ENCODE results near the gene TNS2. TPM values are rescaled to one million over a fixed set of nuclear protein-coding genes. Genes with fewer than 3 reads are reported as not detected.
A peak's percentile ranks its signal among the peaks of the same experiment; 100 is the strongest.

The TNS2 gene
- total RNA-seq, 4 donors from 2014 or later: 173 to 226 (median 202) TPM

DNA sequence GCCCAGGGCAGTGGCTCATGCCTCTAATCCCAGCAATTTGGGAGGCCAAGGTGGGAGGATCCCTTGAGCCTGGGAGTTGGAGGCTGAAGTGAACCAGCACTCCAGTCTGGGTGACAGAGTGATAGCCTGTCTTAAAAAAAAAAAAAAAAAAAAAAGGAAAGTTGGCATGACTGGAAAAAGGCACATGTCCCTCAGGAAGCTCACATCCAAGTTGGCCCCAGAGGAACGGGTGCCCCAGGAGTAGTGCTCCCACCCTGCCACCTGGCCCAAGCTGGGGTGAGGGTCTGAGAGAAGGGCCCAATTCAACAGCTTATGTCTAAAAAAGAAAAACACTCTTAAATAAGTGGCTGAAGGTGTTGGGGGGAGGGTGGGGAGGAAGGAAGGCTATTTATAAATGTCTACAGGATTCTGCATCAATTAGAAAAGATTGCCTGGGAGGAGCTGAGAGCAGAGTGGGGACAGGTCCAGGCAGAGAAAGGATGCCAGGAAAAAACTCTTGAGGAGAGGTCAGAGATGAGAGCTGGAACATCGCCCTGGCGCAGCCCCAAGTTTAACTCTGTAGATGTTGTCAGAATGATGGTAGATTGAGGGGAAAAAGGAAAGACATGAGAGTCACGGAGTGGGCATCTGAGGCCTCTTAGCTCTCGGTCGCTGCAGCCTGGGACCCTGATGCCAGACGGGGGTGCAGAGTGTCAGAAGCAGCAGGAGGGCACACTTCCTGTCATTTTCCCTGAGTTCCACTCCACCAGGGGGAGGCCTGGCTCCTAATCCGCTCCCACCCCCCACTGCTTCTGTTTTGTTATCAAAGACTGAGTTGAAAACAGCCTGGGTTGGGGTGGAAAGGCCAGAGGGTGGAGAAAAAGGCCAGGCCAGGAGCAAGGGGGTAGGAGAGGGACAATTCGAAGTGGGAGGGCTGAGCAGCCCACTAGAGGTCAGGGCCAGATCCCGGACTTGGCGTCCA is 22.0 kb downstream of the TNS2 start:
- peaks cover 67 to 100% (median 99%) of the 10 kb centered on the region in 4 donors for H3K4me1 ChIP-seq
- 22% methylated on average over 11 of the region's 11 CpGs for WGBS
- TF ChIP-seq EP300 (IDR thresholded peaks at IDR 0.05) (no peak), POLR2AphosphoS5 (IDR thresholded peaks at IDR 0.05) (peak; percentile 56 to 65), POLR2A (IDR thresholded peaks at IDR 0.05; ENCODE audit: low read depth) (no peak)
- TF ChIP-seq, protein P1, sequence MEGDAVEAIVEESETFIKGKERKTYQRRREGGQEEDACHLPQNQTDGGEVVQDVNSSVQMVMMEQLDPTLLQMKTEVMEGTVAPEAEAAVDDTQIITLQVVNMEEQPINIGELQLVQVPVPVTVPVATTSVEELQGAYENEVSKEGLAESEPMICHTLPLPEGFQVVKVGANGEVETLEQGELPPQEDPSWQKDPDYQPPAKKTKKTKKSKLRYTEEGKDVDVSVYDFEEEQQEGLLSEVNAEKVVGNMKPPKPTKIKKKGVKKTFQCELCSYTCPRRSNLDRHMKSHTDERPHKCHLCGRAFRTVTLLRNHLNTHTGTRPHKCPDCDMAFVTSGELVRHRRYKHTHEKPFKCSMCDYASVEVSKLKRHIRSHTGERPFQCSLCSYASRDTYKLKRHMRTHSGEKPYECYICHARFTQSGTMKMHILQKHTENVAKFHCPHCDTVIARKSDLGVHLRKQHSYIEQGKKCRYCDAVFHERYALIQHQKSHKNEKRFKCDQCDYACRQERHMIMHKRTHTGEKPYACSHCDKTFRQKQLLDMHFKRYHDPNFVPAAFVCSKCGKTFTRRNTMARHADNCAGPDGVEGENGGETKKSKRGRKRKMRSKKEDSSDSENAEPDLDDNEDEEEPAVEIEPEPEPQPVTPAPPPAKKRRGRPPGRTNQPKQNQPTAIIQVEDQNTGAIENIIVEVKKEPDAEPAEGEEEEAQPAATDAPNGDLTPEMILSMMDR (IDR thresholded peaks at IDR 0.05): peak in 1 of 3 experiments; percentile 7
- H3K27me3 ChIP-seq: no peaks in the 10 kb centered on the region
- no peaks in the 10 kb centered on the region for H3K9me3 ChIP-seq
- peak; percentile 96 for DNase-seq (ENCODE audit: extremely low spot score)
- intact Hi-C loops (cut with DNase I): loop anchor here (10.0 kb wide), 1 partner anchor 83 kb away; no protein-coding TSS in a partner anchor
- H3K27ac ChIP-seq (replicated peaks in 1 of 4): peak overlapping the region; percentile 83 to 95 (median 90)
- H3K4me3 ChIP-seq: peak overlapping the region; percentile 1 to 34 (median 13)
- H3K36me3 ChIP-seq: peaks cover 25 to 60% (median 41%) of the 10 kb centered on the region in 4 donors

DNA sequence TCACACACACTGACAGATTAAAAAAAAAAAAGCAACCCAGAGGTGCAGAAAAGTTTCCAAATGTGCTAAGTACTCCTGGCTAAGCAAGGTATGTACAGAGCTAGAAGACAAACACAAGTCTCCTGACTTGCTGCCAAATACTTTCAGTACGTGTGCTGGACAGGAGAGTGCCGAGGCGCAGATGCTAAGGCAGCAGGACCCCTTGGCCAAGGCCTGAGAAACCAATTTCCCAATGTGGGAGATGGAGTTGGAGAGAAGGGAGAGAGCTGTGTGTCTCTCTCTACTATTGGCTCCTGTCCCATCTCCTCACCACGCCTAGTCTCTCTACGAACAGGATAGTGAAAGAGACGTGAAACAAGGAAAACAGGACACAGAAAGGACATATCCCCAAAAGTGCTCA is 24.0 kb downstream of the TNS2 start:
- peaks cover 25 to 47% (median 35%) of the 10 kb centered on the region in 4 donors for H3K36me3 ChIP-seq
- 45% methylated on average over 6 of the region's 6 CpGs for WGBS
- DNase-seq (ENCODE audit: extremely low spot score): peak; percentile 91
- H3K9me3 ChIP-seq: no peaks in the 10 kb centered on the region
- peak overlapping the region; percentile 83 to 95 (median 90) for H3K27ac ChIP-seq (replicated peaks in 1 of 4)
- TF ChIP-seq, protein P1 (IDR thresholded peaks at IDR 0.05): no peak
- TF ChIP-seq EP300 (IDR thresholded peaks at IDR 0.05) (no peak), POLR2AphosphoS5 (IDR thresholded peaks at IDR 0.05) (peak; percentile 52 to 65)
- H3K27me3 ChIP-seq: no peaks in the 10 kb centered on the region
- H3K4me3 ChIP-seq: peak overlapping the region in 2 of 4 donors; percentile 2 to 11
- intact Hi-C loops (cut with DNase I): loop anchor here (10.0 kb wide), 1 partner anchor 81 kb away; no protein-coding TSS in a partner anchor
- H3K4me1 ChIP-seq: peaks cover 70 to 100% (median 100%) of the 10 kb centered on the region in 4 donors

DNA sequence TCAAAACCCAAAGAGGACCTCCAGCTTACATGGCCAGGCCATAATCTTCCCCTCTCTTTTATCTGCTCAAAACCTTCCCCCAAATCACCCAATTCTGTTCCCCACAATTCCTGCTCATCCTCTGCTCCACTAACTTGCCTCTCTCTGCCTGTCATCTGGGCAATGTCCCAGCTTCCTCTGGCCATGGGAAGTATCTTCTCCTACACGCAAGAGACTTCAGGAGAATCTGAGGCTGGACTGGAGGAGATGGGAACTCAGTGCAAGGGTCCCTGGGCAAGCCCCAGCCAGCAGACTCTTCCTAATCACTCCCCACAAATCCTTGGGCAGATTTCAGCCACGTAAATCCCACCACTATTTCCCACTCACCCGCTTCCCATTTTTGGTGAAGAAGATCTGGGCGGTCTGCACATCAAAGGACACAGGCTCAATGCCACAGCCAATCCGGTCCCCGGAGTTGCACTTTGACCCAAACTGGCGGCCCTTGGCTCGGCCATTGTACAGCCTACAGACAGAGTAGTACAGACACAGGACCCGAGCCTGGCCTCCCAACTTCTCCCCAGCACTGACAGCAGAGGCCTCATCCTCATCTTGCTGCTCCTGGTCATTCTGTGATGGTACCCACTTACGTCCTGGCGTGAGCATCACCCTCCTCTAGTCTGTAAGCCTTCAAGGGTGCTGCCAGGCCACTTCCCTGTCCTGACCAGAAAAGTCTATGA is 24.6 kb downstream of the TNS2 start:
- Histone ChIP-seq H3K9me3 (no peaks in the 10 kb centered on the region), H3K4me1 (peaks cover 64 to 96% (median 94%) of the 10 kb centered on the region in 4 donors), H3K27me3 (no peaks in the 10 kb centered on the region), H3K36me3 (peaks cover 25 to 47% (median 32%) of the 10 kb centered on the region in 4 donors), H3K27ac (replicated peaks in 1 of 4) (peak overlapping the region; percentile 83 to 95 (median 90)), H3K4me3 (peak overlapping the region in 2 of 4 donors; percentile 2 to 11)
- TF ChIP-seq EP300 (IDR thresholded peaks at IDR 0.05): no peak
- TF ChIP-seq POLR2AphosphoS5 (IDR thresholded peaks at IDR 0.05): no peak
- no peak for TF ChIP-seq POLR2A (IDR thresholded peaks at IDR 0.05; ENCODE audit: low read depth)
- TF ChIP-seq, protein P1 (IDR thresholded peaks at IDR 0.05): no peak
- DNase-seq (ENCODE audit: extremely low spot score): no peak
- intact Hi-C loops (cut with DNase I): loop anchor here (10.0 kb wide), 1 partner anchor 80 kb away; no protein-coding TSS in a partner anchor
- WGBS: 88% methylated on average over 10 of the region's 11 CpGs

DNA sequence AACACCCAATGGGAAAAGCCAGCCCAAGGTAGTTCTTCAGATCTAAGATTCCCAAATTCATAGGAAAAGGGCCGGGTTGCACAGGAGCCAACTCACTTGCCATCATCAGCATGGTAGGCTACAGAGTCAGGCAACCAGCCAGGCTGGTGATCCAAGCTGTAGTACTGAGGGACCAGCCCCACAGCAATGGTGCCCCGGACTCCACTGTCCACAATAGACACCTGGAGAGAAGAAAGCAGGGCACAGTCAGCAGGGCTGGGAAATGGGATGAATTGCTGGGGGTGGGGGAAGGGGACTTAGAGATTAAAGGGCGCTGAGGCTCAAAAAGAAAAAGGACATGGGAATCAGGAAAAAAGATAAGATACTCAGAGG is 25.1 kb downstream of the TNS2 start:
- Histone ChIP-seq H3K27me3 (no peaks in the 10 kb centered on the region), H3K4me3 (no peak overlapping the region), H3K9me3 (no peaks in the 10 kb centered on the region), H3K36me3 (peaks cover 25 to 47% (median 32%) of the 10 kb centered on the region in 4 donors), H3K4me1 (peaks cover 59 to 95% (median 93%) of the 10 kb centered on the region in 4 donors), H3K27ac (replicated peaks in 1 of 4) (peak overlapping the region; percentile 83 to 95 (median 90))
- intact Hi-C loops (cut with DNase I): loop anchor here (10.0 kb wide), 1 partner anchor 80 kb away; no protein-coding TSS in a partner anchor
- DNase-seq (ENCODE audit: extremely low spot score): no peak
- TF ChIP-seq EP300 (IDR thresholded peaks at IDR 0.05) (no peak), POLR2AphosphoS5 (IDR thresholded peaks at IDR 0.05) (no peak), POLR2A (IDR thresholded peaks at IDR 0.05; ENCODE audit: low read depth) (no peak)
- TF ChIP-seq, protein P1 (IDR thresholded peaks at IDR 0.05): no peak
- WGBS: 93% methylated on average over 3 of the region's 3 CpGs

Measured in esophagus muscularis mucosa (tissue), 4 donors.